NOMO-1 treated with DMSO at 0.1 percent for 48 hours (cell line): Measurements from ENCODE around the gene LRRC42.

Experiments used
- DNase-seq: peaks from one replicate; lab custom pipeline; 2025; ENCODE audit not compliant: unreplicated experiment; lab: John Stamatoyannopoulos, UW

Gene LRRC42

GRCh38 chr1:53938136-53938830, 7.9 kb upstream of the LRRC42 start:
- DNase-seq = no peak

- DNase-seq = no peak
Measured at GRCh38 chr1:53942127-53942957, 3.8 kb upstream of the LRRC42 start.

DNA sequence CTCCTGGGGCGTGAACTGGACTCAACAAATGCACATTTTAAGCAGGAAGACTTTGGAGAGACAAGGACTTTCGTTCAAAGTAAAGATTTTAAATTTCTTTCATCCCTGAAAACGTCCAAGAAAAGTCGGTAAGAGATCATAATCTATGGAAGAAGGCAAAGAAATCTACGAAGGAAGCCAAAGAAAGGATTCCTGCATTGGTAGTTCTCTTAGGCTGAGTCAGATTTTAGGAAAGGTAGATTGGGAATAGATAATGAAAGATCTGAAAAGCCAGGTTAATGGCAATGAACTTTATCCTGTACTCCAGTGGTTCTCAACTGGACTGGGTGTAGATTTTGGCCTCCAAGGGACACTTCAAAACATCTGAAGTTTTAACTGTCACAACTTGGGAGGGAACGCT, 3.1 kb upstream of the LRRC42 start:
- DNase-seq = no peak

DNA sequence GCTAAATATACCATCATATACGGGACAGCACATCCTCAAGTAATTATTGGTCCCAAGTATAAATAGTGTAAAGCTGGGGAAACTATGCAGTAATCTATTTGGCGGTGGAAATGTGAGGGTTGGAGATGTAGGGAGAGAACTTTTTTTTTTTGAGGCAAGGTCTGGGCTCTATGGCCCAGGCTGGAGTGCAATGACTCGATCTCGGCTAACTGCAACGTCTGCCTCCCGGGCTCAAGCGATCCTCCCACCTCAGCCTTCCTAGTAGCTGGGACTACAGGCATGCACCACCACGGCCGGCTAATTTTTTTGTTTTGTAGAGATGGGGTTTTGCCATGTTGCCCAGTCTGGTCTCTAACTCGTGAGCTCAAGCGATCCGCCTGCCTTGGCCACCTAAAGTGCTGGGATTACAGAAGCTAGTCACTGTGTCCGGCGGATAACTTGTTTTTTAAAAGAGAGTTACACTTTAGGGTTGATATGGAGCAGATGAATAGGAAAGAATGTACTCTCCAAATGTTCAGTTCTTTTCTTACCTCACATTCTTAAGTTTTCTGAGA, 2.6 kb upstream of the LRRC42 start:
- DNase-seq = no peak

DNA sequence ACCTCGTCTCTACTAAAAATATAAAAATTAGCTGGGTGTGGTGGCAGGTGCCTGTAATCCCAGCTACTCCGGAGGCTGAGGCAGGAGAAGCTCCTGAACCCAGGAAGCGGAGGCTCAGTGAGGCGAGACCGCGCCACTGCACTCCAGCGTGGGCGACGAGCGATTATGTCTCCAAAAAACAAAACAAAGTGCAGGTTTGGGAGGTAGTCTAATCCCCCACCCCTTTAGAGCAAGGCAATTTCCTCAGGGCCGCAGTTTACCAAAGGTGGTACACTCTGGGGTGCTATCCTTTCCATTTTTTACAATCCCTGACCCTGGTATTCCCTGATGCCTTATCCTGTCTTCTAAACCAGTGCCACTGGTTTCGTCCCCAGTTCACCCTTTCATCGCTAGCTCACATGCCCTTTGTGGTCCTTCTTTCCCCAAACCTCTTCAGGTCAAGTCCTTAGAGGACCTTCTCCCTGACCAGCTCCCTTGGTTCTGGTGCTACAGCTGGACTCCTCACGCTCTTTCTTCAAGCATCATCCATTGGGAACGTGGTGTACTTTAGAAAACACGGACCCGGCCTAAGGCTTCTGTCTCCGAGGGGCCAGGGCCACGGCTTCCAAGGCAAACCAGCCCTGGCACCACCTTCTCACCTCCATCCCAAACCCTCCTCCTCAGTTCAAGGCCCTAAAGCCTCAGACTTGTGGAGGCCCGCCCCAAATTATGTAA, 1.5 kb upstream of the LRRC42 start:
- DNase-seq = no peak

GRCh38 chr1:53945183-53945432, 1.0 kb upstream of the LRRC42 start:
- DNase-seq = no peak

- DNase-seq = peak; percentile 92
Measured at GRCh38 chr1:53945433-53946251, 508 bp upstream of the LRRC42 start, which contains the start of gene IFT25. TSS of gene IFT25 (minus strand) at chr1:53945699. CDS start at chr1:53940082, 5,617 bp downstream.

GRCh38 chr1:53947172-53947907, 1.2 kb downstream of the LRRC42 start:
- no peak for DNase-seq

GRCh38 chr1:53948291-53948690, 2.1 kb downstream of the LRRC42 start:
- no peak for DNase-seq

DNA sequence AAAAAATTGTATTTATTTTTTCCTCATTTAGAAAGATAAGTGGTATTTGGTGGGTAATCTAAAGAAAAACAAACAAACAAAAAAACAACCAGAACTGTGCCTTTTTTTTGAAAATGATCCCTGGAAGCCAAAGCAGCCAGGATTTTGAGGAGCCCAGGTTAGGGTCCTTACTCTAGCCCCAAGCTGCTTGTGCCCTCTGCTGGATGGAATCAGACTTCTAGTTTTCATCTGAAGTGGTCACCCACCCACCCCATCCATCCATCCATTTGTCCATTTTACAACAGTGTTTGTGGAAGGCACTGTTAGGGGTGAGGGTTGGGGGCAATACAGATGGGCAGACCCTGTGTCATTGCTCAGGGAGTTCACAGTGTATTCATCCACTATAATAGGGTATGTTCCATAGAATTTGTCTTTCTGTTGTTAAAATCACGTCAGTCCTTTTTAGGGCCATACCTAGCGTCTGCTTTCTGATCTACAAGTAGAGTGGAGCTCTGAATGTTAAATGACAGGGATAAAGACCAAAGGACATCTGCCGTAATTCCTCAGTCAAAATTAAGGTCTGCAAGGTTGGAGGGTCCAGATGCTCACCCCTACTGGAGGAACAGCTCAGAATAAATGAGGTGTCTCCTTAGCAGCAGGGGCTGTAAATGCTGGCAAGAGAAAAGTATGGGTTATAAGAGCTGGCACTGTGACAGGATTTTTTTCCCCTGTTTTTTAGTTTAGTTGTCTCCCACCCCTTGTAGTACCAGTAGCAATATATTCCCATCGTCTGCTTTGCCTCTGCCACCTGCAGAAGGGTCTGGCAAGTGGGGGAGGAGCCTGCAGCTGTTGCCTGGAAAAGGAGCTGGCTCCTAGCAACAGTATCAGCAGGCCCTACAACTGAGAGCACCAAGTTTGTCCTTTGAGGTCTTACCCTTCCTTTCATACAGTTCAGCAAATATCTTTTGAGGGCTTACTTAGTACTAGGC, 3.2 kb downstream of the LRRC42 start:
- DNase-seq = no peak

- no peak for DNase-seq
Measured at GRCh38 chr1:53951697-53952096, 5.5 kb downstream of the LRRC42 start.

GRCh38 chr1:53954128-53954527, 8.0 kb downstream of the LRRC42 start:
- DNase-seq = no peak

- DNase-seq = peak; percentile 62
Measured at GRCh38 chr1:53956308-53957168, 10.4 kb downstream of the LRRC42 start.

- DNase-seq = no peak
Measured at GRCh38 chr1:53957194-53957818, 11.2 kb downstream of the LRRC42 start.

- peak; percentile 36 for DNase-seq
Measured at GRCh38 chr1:53959664-53960250, 13.6 kb downstream of the LRRC42 start.

DNA sequence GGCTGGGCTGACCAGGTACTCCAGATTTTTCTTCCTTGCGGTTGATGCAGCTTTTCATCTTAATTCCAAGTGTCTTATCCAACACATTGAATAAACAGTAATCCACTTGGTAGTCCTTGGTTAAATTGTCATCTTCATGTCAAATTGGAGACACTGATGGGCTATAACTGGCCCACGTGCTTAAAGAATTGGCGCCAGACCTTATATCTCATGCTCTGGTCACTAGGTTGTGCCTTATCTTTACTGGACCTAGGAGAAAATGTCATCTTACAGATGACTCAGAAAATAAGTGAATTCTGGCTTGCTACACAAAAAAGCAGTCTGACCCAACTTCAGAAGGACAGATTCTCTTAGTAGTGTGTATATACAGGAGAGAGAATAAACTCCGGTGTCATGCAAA, 16.2 kb downstream of the LRRC42 start:
- DNase-seq = no peak

DNA sequence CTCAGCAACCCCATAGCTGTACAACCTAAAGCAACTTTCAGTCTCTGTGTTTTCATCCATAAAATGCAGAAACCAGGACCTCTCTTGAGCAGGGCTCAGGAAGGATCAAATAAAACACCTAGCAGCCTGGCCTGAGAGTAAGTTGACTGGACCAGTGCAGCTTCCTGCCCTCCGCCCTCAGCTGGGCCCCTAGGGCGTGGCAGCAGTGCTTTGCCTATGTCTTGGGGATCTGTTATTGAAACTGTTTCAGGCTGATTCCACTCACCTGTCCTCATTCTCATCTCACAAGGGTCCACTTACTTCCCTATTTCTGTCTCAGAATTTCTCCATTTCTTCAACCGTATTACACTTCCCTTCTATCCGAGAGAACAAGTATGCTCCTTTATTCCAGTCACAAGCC, 17.3 kb downstream of the LRRC42 start:
- no peak for DNase-seq
